ENCODE results near the gene FAM13A. TPM values are rescaled to one million over a fixed set of nuclear protein-coding genes. Genes with fewer than 3 reads are reported as not detected.

FAM13A gene
- polyA plus RNA-seq, 1 of the 3 experiments (the other 2 are of a cell fraction) = 0.67 TPM

GRCh38 chr4:88750369-88750768, 306.6 kb downstream of the FAM13A start:
- Histone ChIP-seq H3F3A (replicated peaks; ENCODE audit: insufficient read depth) (no peaks in the 10 kb centered on the region), H3K4me3 (ENCODE audit: low read depth in 2 of 2, low read length in 1 of 2) (no peak overlapping the region), H3K9me2 (no peaks in the 10 kb centered on the region), H2AFZ (ENCODE audit: low read depth) (no peak overlapping the region), H3K27ac (ENCODE audit: low read depth in 2 of 2, low read length in 1 of 2) (no peak overlapping the region), H3K4me1 (ENCODE audit: control insufficient read depth in 1 of 2, insufficient read depth in 2 of 2, low read depth in 1 of 2, low read length in 1 of 2) (no peaks in the 10 kb centered on the region; a peak in 2 of 4 replicates), H3K27me3 (ENCODE audit: insufficient read depth) (no peaks in the 10 kb centered on the region), H4K20me1 (ENCODE audit: insufficient read depth) (no peaks in the 10 kb centered on the region), H3K36me3 (replicated peaks in 1 of 2; ENCODE audit: control insufficient read depth in 1 of 2, insufficient read depth in 2 of 2, low read length in 1 of 2) (peaks cover 0 to 3% of the 10 kb centered on the region in 2 experiments), H3K9me3 (no peaks in the 10 kb centered on the region), H3K4me2 (no peak overlapping the region), H3K79me2 (ENCODE audit: insufficient read depth) (no peaks in the 10 kb centered on the region), H3K9ac (no peak overlapping the region)
- no peak for TF ChIP-seq PBX3 (IDR thresholded peaks at IDR 0.05)
- no peak for TF ChIP-seq CHD2 (IDR thresholded peaks at IDR 0.05; ENCODE audit: low read length, partially characterized antibody)
- TF ChIP-seq MAX (IDR thresholded peaks at IDR 0.05; ENCODE audit: low read depth) = no peak
- TF ChIP-seq ZBTB33 (IDR thresholded peaks at IDR 0.05; ENCODE audit: borderline replicate concordance, low read depth) = no peak
- no peak for TF ChIP-seq FOXM1 (IDR thresholded peaks at IDR 0.05; ENCODE audit: low read depth)
- no peak for TF ChIP-seq JUND (IDR thresholded peaks at IDR 0.05)
- TF ChIP-seq YY1 (IDR thresholded peaks at IDR 0.05; ENCODE audit: low read depth) = no peak
- TF ChIP-seq USF1 (IDR thresholded peaks at IDR 0.05; ENCODE audit: borderline replicate concordance, low read depth) = no peak
- no peak for TF ChIP-seq SIN3A (IDR thresholded peaks at IDR 0.05; ENCODE audit: borderline replicate concordance, low read depth, low read length)
- TF ChIP-seq RXRA (IDR thresholded peaks at IDR 0.05; ENCODE audit: borderline replicate concordance, low read depth) = no peak
- no peak for TF ChIP-seq RFX5 (IDR thresholded peaks at IDR 0.05; ENCODE audit: low read length)
- TF ChIP-seq IRF3 (IDR thresholded peaks at IDR 0.05; ENCODE audit: low read depth, low read length) = no peak
- TF ChIP-seq EP300 (IDR thresholded peaks at IDR 0.05; ENCODE audit: borderline replicate concordance in 1 of 2, low read depth in 1 of 2, low read length in 1 of 2) = no peak
- no peak for TF ChIP-seq MXI1 (IDR thresholded peaks at IDR 0.05; ENCODE audit: low read depth, low read length)
- no peak for TF ChIP-seq NFIC (IDR thresholded peaks at IDR 0.05; ENCODE audit: borderline replicate concordance)
- 95% methylated on average over 10 of the region's 10 CpGs for WGBS (ENCODE audit: low lambda C conversion rate)
- no peak for DNase-seq
- CTCF ChIA-PET = no interaction called here
- POLR2A ChIA-PET = no interaction called here
